Mucosa of descending colon (tissue), 3 donors: ENCODE results near the gene JAZF1. TPM values are rescaled to one million over a fixed set of nuclear protein-coding genes. Genes with fewer than 3 reads are reported as not detected.

ENCODE experiments used
- ATAC-seq: fragments of 200-7000 bp; cut with Tn5 transposase; one replicate; pipeline ENCODE4 v1.9.1; 2020; ENCODE audit warnings: mild to moderate bottlenecking, moderate library complexity
- DNase-seq, 3 donors: peaks; one replicate each; pipeline ENCODE4 v3.0.0-alpha.2; 2020
- H3K36me3 ChIP-seq: fragments of 200-600 bp; one replicate; pipeline ENCODE4 v1.8.0; 2021; ENCODE audit warnings: low read depth, mild to moderate bottlenecking
- H3K4me1 ChIP-seq: fragments of 200-600 bp; one replicate; pipeline ENCODE4 v1.8.0; 2021; ENCODE audit warnings: low read depth, mild to moderate bottlenecking
- H3K4me3 ChIP-seq: fragments of 200-600 bp; one replicate; pipeline ENCODE4 v1.8.0; 2021; ENCODE audit warnings: mild to moderate bottlenecking
- H3K9me3 ChIP-seq: fragments of 200-600 bp; one replicate; pipeline ENCODE4 v1.8.0; 2021; ENCODE audit warnings: mild to moderate bottlenecking
- CTCF ChIP-seq: fragments of 200-600 bp; IDR thresholded peaks from one replicate; pipeline ENCODE4 v1.8.0; 2022; ENCODE audit warnings: antibody characterized with exemption, mild to moderate bottlenecking
- intact Hi-C, 2 donors: fragments of 100-400 bp; cut with DNase I in 1 of 2; cut with micrococcal nuclease in 1 of 2; formaldehyde crosslinking; loops; one replicate each; pipeline versions ENCODE4 v1.11.0 to v1.11.1; 2022; cut with DNase I, micrococcal nuclease
- total RNA-seq, 3 donors: library from RNA; stranded (reverse); fragmentation: NEBNext Ultra II Directional in 2 of 3; extraction: Animal tissue kit (Norgen Biotek cat#: 25700) in 2 of 3; gene quantifications; one replicate each; pipeline versions ENCODE4 v1.2.1 to v1.2.4, GENCODE V29; 2021 to 2023
- donor health status: DM: no; HTN: no; CAD: no; lungs with moderate emphysema.
- donor health status: DM: no; HTN: no; CAD: no.
- donor health status: DM: no; HTN: yes; CAD: no.

The JAZF1 gene
- total RNA-seq, 3 donors from 2014 or later: 4.9 to 68.4 (median 6.4) TPM

DNA sequence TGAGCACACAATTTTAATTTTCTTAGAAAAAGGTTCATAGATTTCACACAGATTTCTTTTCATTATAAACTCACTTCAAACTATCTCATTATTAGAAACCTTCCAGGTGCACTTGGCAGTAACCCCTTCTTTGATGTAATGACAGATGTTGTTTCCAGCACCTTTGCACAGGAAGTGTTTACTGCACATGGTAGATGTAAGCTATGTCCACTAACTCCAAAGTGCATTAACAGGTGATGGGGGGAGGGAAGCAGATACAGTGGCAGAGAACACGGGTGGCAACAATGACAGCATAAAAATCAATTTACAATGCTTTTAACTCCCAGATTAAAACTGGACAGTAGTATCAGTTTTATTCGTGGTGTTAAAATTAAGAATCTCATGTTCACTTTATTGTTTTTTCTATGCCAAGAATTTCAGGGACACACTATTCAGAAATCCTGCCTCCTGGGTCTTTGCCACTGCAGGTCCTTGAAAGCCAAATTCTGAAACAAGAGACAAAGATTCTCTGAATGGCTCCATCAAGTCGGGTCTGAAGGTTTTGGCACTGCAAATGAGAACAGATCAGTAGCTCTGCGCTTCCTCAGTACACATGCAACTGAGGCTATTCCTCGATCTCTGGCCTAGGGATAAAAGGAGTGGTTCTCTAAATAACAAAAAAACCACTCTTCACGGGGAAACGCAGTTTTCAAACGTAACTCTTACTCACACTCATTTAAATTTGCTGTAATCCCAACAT is 187.7 kb downstream of the JAZF1 start:
- intact Hi-C loops: no loop called here
- Histone ChIP-seq H3K36me3 (no peaks in the 10 kb centered on the region), H3K4me1 (peaks cover 11% of the 10 kb centered on the region), H3K4me3 (no peak overlapping the region), H3K9me3 (no peaks in the 10 kb centered on the region)
- DNase-seq (no peak), ATAC-seq (no peak)
- TF ChIP-seq CTCF: no peak

DNA sequence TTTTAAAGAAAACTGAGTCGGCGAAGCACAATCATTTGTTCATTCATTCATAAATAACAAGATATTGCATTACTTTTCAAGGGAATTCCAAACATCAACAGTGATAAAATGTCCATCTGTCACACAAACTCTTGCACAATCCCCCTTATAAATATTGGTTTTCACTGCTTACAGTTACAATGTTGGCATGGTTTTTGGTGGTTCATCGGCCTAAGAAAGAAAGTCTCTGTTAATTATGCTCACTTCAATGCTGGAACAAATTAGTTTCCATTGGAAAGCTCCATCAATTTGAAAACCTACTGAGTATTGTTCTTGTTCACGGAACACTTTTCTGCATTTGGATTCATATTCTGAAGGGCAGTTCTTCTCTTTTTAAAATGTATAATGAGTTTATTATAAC is 188.5 kb downstream of the JAZF1 start:
- Histone ChIP-seq H3K36me3 (no peaks in the 10 kb centered on the region), H3K4me1 (peaks cover 11% of the 10 kb centered on the region), H3K4me3 (no peak overlapping the region), H3K9me3 (no peaks in the 10 kb centered on the region)
- ATAC-seq (no peak), DNase-seq (no peak)
- no peak for TF ChIP-seq CTCF
- intact Hi-C loops: no loop called here

GRCh38 chr7:27991006-27991528 is 189.5 kb downstream of the JAZF1 start:
- DNase-seq (no peak), ATAC-seq (no peak)
- no peaks in the 10 kb centered on the region for H3K9me3 ChIP-seq
- peaks cover 11% of the 10 kb centered on the region for H3K4me1 ChIP-seq
- intact Hi-C loops: no loop called here
- TF ChIP-seq CTCF: no peak
- no peak overlapping the region for H3K4me3 ChIP-seq
- H3K36me3 ChIP-seq: no peaks in the 10 kb centered on the region

DNA sequence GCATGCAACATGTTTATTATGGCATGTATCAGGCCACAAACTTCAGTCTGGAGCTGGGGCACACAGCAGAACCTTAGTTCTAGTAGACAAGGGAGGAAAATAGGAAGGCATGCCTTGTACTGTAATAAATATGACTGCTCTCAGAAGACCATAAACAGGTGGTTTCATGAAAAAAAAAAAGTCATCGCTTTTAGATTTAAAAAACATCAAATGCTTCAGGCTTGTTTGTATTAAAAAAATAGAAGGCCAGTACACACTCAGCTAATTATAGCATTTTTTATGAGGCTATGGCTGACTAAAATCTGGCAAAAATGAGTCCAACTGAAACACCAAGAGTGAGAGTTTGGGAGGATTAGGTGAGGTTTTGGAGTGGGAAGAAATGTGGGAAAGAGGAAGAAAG is 204.1 kb downstream of the JAZF1 start:
- Histone ChIP-seq H3K9me3 (no peaks in the 10 kb centered on the region), H3K36me3 (no peaks in the 10 kb centered on the region), H3K4me3 (no peak overlapping the region), H3K4me1 (no peaks in the 10 kb centered on the region)
- intact Hi-C loops: no loop called here
- no peak for TF ChIP-seq CTCF
- DNase-seq (no peak), ATAC-seq (no peak)

DNA sequence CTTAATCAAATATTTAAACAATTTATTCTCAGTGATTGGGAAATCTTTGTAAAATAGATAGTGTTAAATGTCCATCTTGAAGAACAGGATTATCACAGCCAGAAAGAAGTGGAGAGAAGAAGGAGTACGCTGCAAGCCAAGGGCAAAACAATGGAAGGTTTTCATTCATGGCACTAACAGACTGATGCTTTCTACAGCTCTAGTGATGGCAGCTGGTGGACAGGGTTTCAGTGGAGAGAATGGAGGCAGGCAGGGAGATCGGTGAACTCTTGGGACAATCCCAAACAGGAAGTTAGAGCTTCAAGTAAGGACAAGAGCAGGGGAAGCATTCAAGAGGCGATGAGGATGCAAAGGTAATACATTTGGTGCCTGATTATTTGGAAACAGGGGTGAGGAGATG is 207.0 kb downstream of the JAZF1 start:
- intact Hi-C loops: no loop called here
- DNase-seq: no peak
- no peak for TF ChIP-seq CTCF
- Histone ChIP-seq H3K4me3 (no peak overlapping the region), H3K36me3 (no peaks in the 10 kb centered on the region), H3K4me1 (no peaks in the 10 kb centered on the region), H3K9me3 (no peaks in the 10 kb centered on the region)
- no peak for ATAC-seq
